ENCODE data around the gene HIBADH. TPM values are rescaled to one million over a fixed set of nuclear protein-coding genes. Genes with fewer than 3 reads are reported as not detected.

Gene HIBADH
- total RNA-seq, 2 experiments from 2014 or later = 19.2 to 24.0 TPM

DNA sequence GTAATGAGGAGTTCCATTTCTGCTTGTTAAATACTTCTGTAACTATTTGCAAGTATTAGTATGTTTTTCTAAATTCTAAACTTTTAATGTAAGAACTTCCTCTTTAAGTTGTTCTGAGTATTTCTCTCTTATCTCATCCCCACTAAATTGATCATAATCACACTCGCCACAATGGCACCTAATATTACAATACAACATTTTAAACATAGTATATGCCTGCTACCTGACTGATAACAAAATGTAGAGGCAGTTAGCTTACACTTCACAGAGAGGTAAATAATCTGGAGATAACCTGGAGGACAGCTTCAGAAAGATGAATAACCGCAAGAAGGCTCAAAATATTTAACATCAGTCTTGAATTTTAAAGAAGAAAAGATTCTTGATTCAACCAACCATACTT, 48.6 kb downstream of the HIBADH start:
- POLR2A ChIA-PET = no interaction called here
- CTCF ChIA-PET (ENCODE audit: unreplicated experiment) = no interaction called here
- no TSS peak for BruUV-seq (replicated peaks)

DNA sequence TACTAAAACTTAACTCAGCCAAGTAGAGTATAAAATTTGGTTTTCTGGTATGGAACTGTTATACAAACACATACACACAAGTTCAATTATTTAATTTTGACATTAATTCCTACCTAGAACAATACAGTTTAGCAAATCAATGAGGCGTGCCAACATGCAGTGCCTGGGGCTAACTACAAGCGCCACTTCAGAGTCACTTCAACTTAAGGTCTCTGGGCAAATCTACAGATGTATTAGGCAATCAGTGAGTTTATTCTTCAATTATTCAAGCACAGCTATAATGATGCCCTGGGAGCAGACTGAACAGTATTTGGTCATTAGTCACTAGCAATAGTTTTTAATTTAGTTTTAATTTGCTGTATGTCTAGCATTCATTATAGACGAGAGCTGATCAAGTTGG, 51.6 kb downstream of the HIBADH start:
- ChIA-PET POLR2A (interaction anchor here (0.6 kb wide), 1 partner anchor 56 kb away, joined by 3 read pairs; no protein-coding TSS in a partner anchor), CTCF (ENCODE audit: unreplicated experiment) (no interaction called here)
- intact Hi-C loops (cut with micrococcal nuclease; ENCODE audit: unreplicated experiment) = no loop called here
- no TSS peak for BruUV-seq (replicated peaks)
- TF ChIP-seq, protein P1, sequence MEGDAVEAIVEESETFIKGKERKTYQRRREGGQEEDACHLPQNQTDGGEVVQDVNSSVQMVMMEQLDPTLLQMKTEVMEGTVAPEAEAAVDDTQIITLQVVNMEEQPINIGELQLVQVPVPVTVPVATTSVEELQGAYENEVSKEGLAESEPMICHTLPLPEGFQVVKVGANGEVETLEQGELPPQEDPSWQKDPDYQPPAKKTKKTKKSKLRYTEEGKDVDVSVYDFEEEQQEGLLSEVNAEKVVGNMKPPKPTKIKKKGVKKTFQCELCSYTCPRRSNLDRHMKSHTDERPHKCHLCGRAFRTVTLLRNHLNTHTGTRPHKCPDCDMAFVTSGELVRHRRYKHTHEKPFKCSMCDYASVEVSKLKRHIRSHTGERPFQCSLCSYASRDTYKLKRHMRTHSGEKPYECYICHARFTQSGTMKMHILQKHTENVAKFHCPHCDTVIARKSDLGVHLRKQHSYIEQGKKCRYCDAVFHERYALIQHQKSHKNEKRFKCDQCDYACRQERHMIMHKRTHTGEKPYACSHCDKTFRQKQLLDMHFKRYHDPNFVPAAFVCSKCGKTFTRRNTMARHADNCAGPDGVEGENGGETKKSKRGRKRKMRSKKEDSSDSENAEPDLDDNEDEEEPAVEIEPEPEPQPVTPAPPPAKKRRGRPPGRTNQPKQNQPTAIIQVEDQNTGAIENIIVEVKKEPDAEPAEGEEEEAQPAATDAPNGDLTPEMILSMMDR (conservative IDR thresholded peaks at IDR 0.05; ENCODE audit: low read length) = no peak
- no peak for TF ChIP-seq EZH2phosphoT487 (IDR thresholded peaks at IDR 0.05; ENCODE audit: borderline replicate concordance, low read depth, low read length)
- no peak for DNase-seq (ENCODE audit: low spot score)
- Histone ChIP-seq H3K9me2 (ENCODE audit: insufficient read depth, low read length) (no peaks in the 10 kb centered on the region), H3K4me1 (ENCODE audit: insufficient read depth, low read length, poor library complexity, severe bottlenecking) (no peaks in the 10 kb centered on the region), H3K36me3 (ENCODE audit: insufficient read depth, low read length) (peaks cover 5% of the 10 kb centered on the region; the same call in 1 of the 2 replicates), H3K27ac (ENCODE audit: low read depth, low read length, poor library complexity, severe bottlenecking) (no peak overlapping the region), H2AFZ (ENCODE audit: low read length) (no peak overlapping the region), H3K4me3 (ENCODE audit: low read depth, low read length, poor library complexity, severe bottlenecking) (no peak overlapping the region), H3K79me2 (ENCODE audit: insufficient read depth, low read depth, low read length) (no peaks in the 10 kb centered on the region), H3K9me3 (ENCODE audit: low read length) (no peaks in the 10 kb centered on the region), H4K20me1 (ENCODE audit: insufficient read depth, low read length) (no peaks in the 10 kb centered on the region), H3K4me2 (ENCODE audit: low read length) (no peak overlapping the region)

More for the DNA sequence above, 48.6 kb downstream of the HIBADH start:
- H3K36me3 ChIP-seq (ENCODE audit: insufficient read depth, low read length) = peaks cover 18% of the 10 kb centered on the region
- H3K9me3 ChIP-seq (ENCODE audit: low read length) = peaks cover 11% of the 10 kb centered on the region; the same call in 1 of the 2 replicates
- no peak overlapping the region for H3K4me3 ChIP-seq (ENCODE audit: low read depth, low read length, poor library complexity, severe bottlenecking)
- H3K4me1 ChIP-seq (ENCODE audit: insufficient read depth, low read length, poor library complexity, severe bottlenecking) = no peaks in the 10 kb centered on the region
- no peak overlapping the region for H3K27ac ChIP-seq (ENCODE audit: low read depth, low read length, poor library complexity, severe bottlenecking)
- no peaks in the 10 kb centered on the region for H4K20me1 ChIP-seq (ENCODE audit: insufficient read depth, low read length)
- no peaks in the 10 kb centered on the region for H3K79me2 ChIP-seq (ENCODE audit: insufficient read depth, low read depth, low read length)
- H3K4me2 ChIP-seq (ENCODE audit: low read length) = no peak overlapping the region
- TF ChIP-seq, protein P1 (conservative IDR thresholded peaks at IDR 0.05; ENCODE audit: low read length) = no peak
- TF ChIP-seq EZH2phosphoT487 (IDR thresholded peaks at IDR 0.05; ENCODE audit: borderline replicate concordance, low read depth, low read length) = no peak
- no peak for DNase-seq (ENCODE audit: low spot score)
- no peak overlapping the region for H2AFZ ChIP-seq (ENCODE audit: low read length)
- intact Hi-C loops (cut with micrococcal nuclease; ENCODE audit: unreplicated experiment) = no loop called here
- H3K9me2 ChIP-seq (ENCODE audit: insufficient read depth, low read length) = no peaks in the 10 kb centered on the region

DNA sequence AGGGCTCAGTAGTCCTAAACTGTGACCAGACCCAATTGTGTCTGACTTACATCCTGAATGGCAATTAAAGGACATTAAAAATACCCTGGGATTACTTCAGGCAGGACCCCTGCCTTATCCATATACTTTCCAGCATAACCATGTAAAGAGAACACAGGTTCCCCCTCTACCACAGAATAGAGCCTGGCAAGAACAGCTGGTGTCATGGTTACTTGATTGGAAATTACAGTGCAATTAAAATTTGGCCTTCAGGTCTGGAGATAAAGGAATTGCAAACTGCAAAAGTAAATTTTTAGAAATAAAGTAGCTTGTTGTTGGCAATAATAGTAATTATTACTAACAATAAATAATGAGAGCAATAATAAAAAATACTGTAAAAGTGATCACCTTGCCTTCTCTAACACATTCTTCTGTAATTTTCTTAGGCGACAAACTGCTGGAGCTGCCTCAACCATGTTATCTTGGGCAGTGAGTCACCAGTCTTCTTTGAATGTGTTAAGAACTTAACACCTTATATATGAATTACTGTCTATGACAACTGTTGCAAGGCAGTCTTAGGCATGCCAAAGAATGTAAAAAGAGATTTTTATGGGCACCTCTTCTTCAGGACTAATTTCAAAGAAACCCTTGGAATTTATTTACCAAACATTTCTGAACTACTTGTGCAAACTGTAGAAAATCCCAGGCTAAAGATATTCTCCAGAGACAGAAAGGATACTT, 53.7 kb downstream of the HIBADH start:
- Histone ChIP-seq H4K20me1 (ENCODE audit: insufficient read depth, low read length) (no peaks in the 10 kb centered on the region), H3K4me1 (ENCODE audit: insufficient read depth, low read length, poor library complexity, severe bottlenecking) (no peaks in the 10 kb centered on the region), H3K36me3 (ENCODE audit: insufficient read depth, low read length) (no peaks in the 10 kb centered on the region), H3K9me2 (ENCODE audit: insufficient read depth, low read length) (no peaks in the 10 kb centered on the region), H3K4me2 (ENCODE audit: low read length) (no peak overlapping the region), H2AFZ (ENCODE audit: low read length) (no peak overlapping the region), H3K9me3 (ENCODE audit: low read length) (no peaks in the 10 kb centered on the region), H3K4me3 (ENCODE audit: low read depth, low read length, poor library complexity, severe bottlenecking) (no peak overlapping the region), H3K79me2 (ENCODE audit: insufficient read depth, low read depth, low read length) (no peaks in the 10 kb centered on the region), H3K27ac (ENCODE audit: low read depth, low read length, poor library complexity, severe bottlenecking) (no peak overlapping the region)
- no peak for DNase-seq (ENCODE audit: low spot score)
- POLR2A ChIA-PET = interaction anchor here (0.6 kb wide), 1 partner anchor 9 kb away, joined by 3 read pairs; no protein-coding TSS in a partner anchor
- CTCF ChIA-PET (ENCODE audit: unreplicated experiment) = no interaction called here
- intact Hi-C loops (cut with micrococcal nuclease; ENCODE audit: unreplicated experiment) = loop anchor here (5.0 kb wide), 1 partner anchor 412 kb away; no protein-coding TSS in a partner anchor
- TF ChIP-seq, protein P1 (conservative IDR thresholded peaks at IDR 0.05; ENCODE audit: low read length) = no peak
- no peak for TF ChIP-seq EZH2phosphoT487 (IDR thresholded peaks at IDR 0.05; ENCODE audit: borderline replicate concordance, low read depth, low read length)
- no TSS peak for BruUV-seq (replicated peaks)
